Retina (tissue), 1 donor: ENCODE measurements around the gene MOG.

ENCODE experiments used
- DNase-seq: peaks from one replicate; pipeline ENCODE4 v3.0.0-alpha.2; 2016

Gene MOG

DNA sequence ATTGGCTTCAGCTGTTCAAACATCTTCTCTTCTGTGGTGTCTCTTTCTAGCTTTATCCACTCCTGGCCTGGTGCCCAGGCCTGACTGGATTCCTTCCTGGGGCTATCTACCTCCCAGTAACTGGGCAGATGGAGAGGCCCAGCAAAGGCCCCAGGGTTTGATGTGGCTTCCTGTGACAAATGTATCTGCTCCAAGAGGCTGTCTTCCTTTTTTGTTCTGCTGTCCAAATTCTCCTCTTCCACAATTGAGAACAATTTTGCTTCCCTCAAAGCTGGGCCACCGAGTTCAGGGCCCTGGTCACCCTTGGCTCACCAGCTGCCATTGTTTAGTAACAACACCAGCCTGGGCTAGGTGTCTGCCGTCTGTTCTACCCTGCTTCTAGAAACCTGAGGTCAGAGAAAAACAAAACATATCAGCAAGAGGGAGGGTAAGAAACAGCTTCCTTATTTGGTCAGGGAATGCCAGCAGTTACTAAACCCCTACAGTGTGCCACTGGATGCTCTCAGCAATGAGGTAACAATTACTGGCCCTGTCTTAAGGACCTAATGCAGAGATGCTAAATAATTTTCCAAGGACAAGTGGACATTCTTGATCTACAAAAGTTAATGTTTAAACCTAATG, 20.2 kb downstream of the MOG start:
- no peak for DNase-seq

DNA sequence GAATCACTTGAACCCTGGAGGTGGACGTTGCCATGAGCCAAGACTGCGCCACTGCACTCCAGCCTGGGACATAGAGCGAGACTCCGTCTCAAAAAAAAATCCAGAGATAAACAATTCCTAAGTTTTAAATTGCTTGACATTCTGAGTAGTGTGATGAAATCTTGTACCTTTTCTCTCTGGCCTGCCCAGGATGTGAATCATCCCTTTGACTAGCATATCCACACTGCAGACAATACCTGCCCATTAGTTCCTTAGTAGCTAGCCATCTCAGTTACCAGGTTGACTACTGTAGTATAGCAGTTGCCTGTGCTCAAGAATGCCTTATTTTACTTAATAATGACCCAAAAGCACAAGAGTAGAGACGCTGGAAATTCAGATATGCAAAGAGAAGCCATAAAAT, 21.2 kb downstream of the MOG start:
- DNase-seq: no peak

DNA sequence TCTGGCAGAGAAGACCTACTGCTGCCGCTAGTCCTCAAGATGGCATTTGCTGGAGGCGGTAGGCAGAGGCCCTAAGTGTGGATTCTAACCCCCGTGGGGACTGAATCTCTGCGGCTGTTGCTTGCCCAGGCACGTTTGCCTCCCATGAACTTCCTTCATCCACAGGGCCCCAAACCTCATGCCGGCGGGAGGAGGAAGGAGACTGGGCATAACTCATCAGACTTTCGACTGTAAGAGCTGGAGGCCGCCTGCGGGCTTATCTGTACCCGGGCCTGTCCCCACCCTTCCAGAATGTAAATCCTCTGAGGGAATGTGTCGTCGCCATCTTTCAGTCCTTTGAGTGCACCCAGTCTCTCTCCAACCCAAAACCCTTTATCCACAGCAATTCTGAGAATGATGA, 23.1 kb downstream of the MOG start:
- DNase-seq: no peak

DNA sequence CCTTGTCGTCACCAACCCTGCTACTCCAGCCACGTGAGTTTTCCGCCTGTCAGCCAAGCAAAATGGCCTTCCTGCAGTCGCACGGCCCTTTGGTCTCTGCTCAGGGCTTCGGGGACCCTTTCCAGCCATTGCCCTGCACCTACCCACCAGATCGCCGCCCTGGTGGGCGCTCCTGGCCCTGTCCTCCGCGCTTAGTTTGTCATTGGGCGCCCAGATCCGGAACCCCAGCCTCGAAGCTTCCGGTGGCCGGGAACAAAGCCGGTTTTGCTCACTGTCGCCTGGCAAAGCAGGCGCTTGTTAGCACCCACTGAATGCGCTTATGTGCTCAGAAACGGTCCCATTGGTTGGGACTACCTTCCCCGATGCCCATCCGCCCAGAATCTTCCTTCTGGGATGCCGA, 23.5 kb downstream of the MOG start:
- no peak for DNase-seq

DNA sequence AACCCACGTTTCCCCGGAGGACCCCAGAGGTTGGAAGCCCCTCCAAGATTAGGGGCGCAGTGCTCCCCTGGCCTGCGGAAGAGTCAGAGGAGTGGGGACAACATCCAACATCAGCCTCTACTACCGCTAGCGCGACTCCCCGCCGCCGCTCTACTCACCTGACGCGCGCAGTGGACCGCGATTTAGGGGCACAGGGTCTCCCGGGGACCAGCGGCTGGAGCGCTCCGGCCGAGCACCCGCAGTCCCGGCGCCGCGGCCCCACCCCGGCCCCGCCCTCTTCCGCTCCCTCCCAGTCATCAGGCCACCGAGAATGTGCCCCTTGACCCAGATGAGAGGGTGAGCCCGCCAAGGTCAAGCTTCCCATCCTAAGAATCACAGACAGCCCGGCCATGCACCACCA, 24.0 kb downstream of the MOG start, which contains the start of gene ZFP57:
TSS of gene ZFP57 (minus strand) at position 249 of the 400 bp plus-strand sequence. CDS start 4,149 bp downstream, outside the sequence.
- no peak for DNase-seq

DNA sequence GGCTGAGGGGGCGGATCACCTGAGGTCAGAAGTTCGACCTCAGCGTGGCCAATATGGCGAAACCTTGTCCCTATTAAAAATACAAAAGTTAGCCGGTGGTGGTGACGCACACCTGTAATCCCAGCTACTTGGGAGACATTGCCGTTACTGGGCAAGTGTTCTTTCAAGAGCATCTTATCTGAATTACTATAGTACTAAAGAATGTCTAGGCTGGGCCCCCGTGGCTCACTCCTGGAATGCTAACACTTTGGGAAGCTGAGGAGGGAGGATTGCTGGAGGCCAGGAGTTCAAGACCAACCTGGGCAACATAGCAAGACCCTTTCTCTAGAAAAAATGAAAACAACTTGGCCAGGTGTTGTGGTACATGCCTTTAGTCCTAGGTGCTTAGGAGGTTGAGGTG, 24.9 kb downstream of the MOG start:
- DNase-seq: no peak

DNA sequence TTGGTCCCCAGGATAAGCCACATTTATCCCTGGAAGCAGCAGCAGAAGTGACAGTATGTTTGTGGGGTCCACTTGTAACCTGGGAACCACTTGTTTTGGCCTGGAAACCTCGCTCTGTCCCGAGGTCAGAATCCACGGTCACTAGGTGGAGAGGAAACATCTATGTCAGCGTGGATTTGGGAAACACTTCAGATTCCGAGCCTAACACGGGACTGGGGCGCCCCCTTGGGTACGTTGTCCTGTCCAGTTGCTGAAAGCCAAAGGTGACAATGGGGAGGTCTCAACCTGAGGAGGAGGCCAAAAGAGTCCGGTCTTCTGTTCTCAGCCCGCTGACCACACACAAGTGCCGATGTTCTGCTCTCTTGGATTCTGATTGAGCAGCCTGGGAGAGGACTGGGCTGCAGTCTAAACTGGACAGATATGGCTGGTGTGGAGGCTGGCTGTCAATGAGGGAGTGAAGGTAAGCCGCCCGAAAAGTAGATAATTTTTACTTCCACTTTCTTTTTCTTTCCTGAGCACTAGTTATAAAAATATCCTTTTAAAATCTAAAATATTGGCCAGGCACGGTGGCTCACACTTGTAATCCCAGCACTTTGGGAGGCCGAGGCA, 28.9 kb downstream of the MOG start:
- no peak for DNase-seq

DNA sequence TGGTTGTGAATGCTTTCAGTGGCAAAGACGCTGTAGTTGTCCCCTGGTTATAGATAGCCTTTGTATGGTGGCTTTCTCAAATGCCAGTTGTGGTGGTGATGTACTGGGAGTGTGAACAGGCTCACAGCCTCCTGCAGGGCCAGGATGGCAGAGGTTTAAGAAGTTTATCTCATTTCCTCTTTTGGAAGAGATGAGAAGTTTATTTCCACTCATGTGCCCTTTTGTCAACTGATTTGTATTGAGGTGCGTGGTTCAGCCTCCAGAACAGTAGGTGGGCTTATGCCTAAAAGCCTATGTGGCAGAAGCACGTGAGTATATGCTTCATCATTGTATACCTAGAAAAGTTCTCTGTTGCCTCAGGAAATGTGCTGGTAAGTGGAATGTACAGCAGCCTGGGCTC, 37.7 kb downstream of the MOG start:
- DNase-seq: no peak

DNA sequence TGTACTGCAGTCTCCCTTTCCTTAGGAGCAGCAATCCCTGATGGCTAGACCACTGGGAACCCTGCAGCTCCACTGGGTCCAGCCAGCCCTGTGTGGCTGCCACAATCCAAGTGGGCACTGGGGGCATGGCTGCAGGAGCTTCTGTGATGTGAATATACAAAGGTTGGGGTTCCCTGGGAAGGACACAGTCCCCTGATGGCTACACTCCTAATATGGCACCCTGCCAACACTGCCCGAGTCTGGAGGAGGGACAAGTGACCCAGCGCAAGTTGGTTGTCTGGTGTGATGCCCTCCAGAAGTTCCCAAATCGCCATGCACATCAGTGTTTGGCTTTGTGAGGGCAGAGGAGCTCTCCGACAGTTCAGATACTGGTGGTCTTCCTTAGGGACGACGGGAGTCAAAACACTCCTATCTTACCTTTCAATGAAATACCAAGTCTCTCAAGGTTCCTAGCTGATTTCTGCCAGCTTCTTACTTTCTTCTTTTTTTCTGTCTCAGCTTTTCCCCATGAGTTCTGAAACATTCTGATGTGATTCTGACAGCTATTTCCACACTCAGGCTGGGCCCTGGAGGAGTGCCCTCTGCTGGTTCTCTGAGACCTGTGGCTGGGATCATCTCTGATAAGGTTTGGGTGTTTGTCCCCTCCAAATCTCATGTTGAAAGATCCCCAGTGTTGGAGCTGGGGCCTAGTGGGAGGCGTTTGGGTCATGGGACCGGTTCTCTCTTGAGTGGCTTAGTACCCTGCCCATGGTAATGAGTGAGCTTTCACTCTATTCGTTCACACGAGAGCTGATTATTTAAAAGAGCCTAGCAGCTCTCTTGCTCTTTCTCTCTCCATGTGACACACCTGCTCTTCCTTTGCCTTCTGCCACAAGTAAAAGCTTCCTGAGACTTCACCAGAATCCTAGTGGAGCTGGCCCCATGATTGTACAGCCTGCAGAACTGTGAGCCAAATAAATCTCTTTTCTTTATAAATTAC, 39.5 kb downstream of the MOG start:
- DNase-seq: no peak

DNA sequence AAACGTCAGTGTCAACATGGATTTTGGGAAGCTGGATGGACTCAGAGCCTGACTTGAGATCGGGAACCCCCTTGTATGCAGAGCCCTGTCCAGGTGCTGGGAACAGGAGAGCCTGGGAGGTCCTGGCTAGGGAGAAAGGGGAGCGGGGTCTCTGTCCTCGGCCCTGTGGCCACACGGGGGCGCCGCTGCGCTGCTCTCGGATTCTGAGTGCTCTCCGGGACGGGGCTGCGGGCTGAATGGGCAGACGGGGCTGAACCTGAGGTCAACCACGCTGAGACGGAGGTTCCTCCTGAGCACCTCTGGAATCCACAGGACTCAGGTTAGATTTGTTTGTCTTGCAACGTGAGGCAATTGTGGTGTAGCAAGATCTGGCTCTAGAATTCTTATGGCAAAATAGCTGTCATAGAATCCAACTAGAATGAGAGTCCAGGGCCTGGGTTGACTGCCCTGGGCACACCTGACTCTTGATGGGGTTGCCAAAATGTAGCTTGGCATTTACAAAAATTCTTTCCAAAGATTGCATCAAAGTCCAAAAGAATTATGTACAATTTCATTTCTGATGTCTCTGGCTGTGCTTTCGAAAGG, 45.7 kb downstream of the MOG start:
- DNase-seq: no peak

DNA sequence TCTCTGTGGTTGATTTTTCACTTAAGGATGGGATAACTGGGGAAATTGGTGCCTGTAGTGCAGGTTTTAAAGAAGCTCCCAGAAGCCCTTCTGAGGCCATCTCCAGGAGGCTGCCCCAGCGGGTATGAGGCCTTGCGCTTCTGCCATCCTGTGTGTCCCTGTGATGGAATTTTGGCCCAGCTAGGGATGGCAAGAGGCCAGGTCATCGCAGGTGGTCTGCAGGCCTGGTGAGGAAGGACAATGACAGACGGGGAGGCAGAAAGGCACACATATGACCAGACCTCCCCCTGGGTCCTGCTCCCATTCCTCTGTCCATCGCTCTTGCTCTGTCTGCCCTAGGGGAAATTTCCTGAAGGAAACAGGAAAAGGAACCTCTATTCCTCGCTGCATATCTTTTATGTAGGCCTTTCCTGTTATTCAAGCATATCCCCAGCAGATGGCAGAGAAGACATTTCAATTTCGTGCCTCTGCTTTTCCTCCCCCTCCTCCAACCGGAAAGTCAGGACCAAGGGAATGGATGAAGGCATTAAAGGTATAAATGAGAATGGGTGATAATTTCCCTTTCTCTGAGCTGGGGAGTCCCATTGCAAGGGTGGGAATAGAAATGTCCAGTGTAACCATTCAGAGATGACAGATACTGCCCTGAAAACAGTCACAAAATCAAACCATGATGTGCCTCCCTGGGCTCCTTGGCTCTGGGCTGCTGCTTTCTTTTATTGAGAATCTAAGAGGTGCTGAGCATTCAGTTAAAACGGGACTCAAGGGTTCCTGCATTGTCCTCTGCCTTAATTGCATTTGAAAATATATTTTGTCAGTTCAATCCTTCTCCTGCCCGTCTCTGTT, 48.7 kb downstream of the MOG start:
- peak; percentile 51 for DNase-seq

DNA sequence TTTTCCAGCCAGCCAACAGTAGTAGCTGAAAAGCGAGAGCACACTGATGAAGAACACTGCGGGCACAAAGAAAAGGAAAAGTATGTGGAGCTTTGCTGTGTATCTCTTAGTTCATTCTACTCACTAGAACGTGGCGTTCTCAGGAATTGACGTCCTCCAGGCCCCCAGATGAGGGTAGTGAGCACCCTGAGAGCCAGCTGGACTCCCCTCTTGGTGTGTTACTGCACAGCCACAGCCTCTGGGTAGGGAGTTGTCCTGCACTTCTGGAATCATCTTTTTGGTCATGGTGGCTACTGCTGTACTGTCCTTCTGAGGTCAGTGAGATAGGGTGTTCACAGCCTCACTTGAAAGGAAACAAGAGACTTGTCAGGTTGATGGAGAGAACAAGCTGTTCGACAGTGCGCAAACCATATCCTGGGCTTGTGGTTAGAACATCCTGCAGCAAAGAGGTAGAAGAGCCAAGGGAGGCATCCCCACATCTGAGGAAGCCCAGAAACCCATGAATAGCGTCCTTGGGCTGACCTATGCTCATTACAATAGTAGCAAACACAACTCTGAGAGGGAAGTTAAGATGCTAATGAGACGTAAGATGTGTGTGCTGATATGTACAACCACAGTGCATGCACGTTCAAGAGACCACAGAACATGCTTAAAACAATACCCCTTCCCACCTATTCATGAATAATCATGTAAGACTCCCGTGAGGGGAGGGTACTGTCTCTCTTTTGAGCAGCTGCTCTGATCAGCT, 51.7 kb downstream of the MOG start:
- no peak for DNase-seq

DNA sequence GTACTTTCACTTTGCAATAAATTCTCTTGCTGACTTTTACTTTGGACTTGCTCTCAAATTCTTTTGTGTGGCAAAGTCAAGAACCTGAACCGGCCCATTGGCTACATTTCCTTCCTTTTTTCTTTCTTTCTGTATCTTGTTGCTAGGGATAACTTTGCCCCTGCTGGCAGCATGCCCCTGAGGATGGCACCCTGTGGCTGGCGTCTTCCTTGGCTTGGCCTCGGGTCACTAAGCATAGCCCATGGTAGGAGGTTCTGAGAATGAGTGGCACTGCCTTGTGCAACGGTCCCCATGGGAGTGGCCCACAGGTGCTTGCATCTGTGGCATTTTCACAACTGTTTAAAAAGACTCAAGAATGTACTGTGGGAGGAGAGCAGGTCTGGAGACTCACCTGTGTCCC, 52.3 kb downstream of the MOG start:
- no peak for DNase-seq

DNA sequence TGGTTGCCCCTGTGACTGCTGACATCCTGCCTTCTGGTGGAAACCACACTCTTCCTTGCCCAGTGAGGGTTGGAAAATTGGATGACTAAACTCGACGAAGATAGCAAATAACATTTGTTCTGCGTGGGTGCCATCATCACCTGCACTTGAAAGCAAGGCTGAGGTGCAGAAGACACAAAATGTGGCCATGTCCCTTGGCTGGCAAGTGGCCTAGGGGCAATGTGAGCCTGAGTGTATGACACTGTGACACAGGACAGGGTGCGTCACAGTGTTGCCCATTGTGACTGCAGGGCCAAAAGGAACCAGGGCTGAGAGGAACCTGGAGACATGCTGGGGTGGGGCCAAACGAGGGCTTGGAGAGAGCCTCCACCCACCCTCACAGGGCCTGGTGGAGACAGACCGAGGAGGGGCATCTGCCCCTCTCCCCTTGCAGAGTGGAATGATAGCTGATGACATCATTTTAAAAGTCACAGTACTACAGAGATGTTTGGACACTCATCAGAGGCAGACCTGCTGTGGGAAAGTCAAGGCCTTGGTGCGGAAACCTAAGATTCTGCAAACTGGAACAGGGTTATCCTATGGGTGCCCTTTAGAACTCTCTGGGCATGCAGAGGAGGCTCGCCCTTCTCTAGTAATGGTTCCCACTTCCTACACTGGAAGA, 53.5 kb downstream of the MOG start:
- no peak for DNase-seq

DNA sequence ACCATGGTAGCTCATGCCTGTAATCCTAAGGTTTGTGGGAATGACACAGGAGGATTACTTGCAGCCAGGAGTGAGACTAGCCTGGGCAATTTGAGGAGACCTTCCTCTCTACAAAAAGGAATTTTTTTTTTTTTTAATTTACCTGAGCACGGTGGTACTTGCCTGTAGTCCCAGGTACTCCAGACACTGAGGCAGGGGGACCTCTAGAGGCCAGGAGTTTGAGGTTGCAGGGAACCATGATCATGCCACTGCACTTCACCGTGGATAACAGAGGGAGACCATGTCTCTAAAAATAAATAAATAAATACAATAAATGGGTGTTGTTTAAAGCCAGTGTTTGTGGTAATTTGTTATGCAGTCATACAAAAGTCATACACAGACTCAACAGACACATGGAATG, 64.0 kb downstream of the MOG start:
- DNase-seq: no peak
